Gastroesophageal sphincter (tissue), 3 donors: Measurements from ENCODE around the gene SLC50A1.

Experiments used
- EP300 ChIP-seq: sonication (generic); formaldehyde crosslinking; IDR thresholded peaks from one replicate; pipeline ENCODE4 v1.6.1; 2017; ENCODE audit warnings: antibody characterized with exemption, mild to moderate bottlenecking
- POLR2A ChIP-seq, 2 donors: fragments of 450-650 bp; IDR thresholded peaks; one replicate each; pipeline ENCODE4 v1.6.1; 2017; ENCODE audit warnings: antibody characterized with exemption in 2 of 2, mild to moderate bottlenecking in 2 of 2, moderate library complexity in 1 of 2
- POLR2AphosphoS5 ChIP-seq: sonication (generic); formaldehyde crosslinking; IDR thresholded peaks from one replicate; pipeline ENCODE4 v1.6.1; 2017; ENCODE audit warnings: antibody characterized with exemption
- TF ChIP-seq, protein P1 (sequence below), 4 experiments: fragments of 200-600 bp in 2 of 4; fragments of 450-650 bp in 2 of 4; sonication (generic) in 1 of 4; IDR thresholded peaks; one replicate each; pipeline ENCODE4 v1.5.1; 2017 to 2019; ENCODE audit warnings: antibody characterized with exemption in 4 of 4, mild to moderate bottlenecking in 2 of 4, moderate library complexity in 2 of 4

DNA sequence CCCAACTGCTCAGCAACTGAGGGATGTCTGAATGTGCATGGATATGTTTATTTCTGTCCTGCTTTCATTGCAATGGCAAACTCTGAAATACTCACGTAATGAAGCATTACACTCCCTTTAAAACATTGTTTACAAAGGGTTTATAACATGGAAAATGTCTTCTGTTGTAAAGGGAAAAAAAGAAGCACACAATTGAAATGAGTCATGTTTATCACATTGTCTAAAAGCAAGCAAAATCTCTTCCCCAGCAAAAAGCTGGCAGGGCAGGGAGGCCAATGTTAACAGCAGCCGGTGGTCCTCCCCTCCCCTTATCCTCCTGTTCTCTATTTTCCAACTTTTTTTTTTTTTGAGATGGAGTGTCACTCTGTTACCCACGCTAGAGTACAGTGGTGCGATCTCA, 11.9 kb upstream of the SLC50A1 start:
- TF ChIP-seq POLR2AphosphoS5 (no peak), POLR2A (IDR thresholded peaks at IDR 0.05) (no peak), EP300 (no peak)
- TF ChIP-seq, protein P1, sequence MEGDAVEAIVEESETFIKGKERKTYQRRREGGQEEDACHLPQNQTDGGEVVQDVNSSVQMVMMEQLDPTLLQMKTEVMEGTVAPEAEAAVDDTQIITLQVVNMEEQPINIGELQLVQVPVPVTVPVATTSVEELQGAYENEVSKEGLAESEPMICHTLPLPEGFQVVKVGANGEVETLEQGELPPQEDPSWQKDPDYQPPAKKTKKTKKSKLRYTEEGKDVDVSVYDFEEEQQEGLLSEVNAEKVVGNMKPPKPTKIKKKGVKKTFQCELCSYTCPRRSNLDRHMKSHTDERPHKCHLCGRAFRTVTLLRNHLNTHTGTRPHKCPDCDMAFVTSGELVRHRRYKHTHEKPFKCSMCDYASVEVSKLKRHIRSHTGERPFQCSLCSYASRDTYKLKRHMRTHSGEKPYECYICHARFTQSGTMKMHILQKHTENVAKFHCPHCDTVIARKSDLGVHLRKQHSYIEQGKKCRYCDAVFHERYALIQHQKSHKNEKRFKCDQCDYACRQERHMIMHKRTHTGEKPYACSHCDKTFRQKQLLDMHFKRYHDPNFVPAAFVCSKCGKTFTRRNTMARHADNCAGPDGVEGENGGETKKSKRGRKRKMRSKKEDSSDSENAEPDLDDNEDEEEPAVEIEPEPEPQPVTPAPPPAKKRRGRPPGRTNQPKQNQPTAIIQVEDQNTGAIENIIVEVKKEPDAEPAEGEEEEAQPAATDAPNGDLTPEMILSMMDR (IDR thresholded peaks at IDR 0.05): no peak
